Inflammatory macrophage treated with lipopolysaccharide for 4 hours (primary cell): ENCODE results near the gene LMO7.
"Not testable (repeated sequence)": the region's sequence is repeated elsewhere in the genome, so short reads cannot be mapped to it uniquely, and the experiment has no call there.

Experiments
- DNase-seq: peaks from one replicate; pipeline ENCODE4 v3.0.0-alpha.2; 2020

The LMO7 gene

GRCh38 chr13:75648446-75648845, 12.3 kb downstream of the LMO7 start:
- no peak for DNase-seq

DNA sequence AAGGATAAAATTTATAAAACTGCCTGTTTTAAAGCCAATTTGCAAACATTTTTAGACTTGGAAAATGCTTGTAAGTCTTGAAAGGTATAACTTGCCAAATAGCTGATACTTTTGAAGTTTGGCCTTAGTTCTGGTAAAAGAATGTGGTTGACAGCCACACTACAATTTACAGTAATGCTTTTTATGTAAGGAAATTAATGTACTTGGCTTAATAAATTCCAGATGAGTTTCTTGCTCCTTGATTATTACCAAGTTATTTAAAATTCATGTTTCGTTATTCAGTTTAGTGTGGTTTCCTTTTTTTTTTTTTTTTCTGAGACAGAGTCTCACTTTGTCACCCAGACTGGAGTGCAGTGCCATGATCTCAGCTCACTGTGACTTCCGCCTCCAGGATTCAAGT, 14.9 kb downstream of the LMO7 start:
- DNase-seq, result no peak

GRCh38 chr13:75652726-75653125, 16.6 kb downstream of the LMO7 start:
- DNase-seq, result no peak

DNA sequence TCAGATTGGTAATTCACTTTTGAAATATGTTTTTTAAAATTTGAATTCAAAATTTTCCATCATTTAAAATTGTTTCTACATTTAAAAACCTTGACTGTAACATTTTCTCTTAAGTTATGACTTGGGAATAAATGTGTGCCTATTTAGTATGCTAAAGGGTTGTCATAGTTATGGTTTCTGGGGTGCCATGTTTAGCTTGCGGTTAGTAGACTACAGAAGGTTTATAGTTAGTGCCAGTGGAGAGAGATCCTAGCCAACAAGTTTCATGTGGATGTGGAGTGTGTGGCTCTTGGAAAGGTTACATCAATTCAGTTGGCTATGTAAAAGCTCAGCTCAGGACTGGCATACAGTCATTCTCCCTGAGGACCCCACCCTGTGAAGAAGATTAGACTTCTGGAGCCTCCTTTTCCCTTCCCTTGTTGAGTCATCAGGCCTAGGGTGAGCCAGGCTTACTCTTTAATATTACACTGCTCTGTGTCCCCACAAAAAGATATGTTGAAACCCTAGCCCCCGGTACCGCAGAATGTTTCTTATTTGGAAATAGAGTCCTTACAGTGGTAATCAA, 20.4 kb downstream of the LMO7 start:
- no peak for DNase-seq

DNA sequence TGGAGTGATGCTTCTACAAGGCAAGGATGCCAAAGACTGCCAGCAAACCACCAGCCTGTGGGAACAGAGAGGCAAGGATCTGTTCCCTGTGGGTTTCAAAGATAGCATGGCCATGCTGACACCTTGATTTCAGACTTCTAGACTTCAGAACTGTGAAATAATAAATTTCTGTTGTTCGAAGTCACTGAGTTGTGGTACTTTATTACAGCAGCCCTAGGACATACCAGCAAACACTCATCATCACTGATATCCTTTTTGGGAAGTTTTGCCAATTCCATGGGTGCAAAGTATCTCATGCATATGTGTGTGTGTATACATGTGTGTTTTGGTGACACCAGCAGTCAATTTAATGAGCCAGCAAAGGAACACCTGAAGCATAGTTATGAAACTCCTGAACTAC, 21.0 kb downstream of the LMO7 start:
- no peak for DNase-seq

- DNase-seq, result no peak
These were observed 24.6 kb downstream of the LMO7 start for GRCh38 chr13:75660694-75661093.

GRCh38 chr13:75661443-75661842, 25.3 kb downstream of the LMO7 start:
- no peak for DNase-seq

GRCh38 chr13:75666646-75667351, 30.7 kb downstream of the LMO7 start:
- no peak for DNase-seq

DNA sequence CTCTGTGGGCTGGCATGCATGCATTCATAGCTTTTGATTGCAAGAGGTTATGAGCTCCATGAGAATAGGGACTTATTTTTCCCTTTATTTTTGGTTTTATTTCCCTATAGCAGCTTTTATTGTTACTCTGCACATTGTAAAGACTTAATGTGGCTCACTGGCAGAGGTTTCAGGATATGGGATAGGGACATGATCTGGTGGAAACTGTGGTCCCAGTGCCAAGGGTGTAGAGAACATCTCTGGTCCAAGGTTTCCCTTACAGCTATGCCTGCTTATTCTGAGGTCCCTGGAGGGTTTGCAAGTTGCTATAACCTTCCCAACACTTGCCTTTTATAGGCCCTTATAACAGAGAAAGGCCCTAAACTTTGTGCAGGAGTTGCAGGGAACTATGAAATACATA, 33.6 kb downstream of the LMO7 start:
- DNase-seq, result no peak

DNA sequence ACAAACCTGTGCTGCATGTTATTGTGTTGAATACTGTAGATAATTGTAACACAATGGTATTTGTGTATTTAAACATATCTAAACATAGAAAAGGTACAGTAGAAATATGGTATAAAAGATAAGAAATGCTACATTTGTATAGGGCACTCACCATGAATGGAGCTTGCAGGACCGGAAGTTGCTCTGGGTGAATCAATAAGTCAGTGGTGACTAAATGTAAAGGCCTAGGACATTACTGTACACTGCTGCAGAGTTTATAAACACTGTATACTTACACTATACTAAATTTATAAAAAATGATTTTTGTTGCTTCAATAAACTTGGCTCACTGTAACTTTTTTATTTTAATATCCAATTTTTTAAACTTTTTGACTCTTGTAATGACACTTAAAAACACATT, 34.4 kb downstream of the LMO7 start:
- DNase-seq, result no peak

DNA sequence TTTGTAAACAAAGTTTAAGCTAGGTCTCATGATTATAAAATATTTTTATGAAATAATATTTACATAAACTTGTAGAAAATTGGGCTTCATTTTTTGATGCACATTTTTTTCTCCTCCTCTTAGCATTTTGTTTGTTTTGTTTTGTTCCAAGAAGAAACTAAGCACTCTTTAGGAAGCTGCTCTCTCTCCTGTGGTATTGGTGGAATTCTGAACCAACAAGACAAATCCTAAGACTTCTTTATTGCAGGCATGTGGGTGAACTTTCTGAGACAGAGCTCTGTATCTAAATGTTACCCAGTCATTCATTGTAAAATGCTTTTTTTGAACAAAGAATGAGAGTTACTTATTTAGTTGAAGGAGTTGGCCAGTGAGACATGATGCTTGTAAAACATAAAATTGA, 39.3 kb downstream of the LMO7 start:
- DNase-seq, result no peak

GRCh38 chr13:75679459-75679858, 43.3 kb downstream of the LMO7 start:
- DNase-seq, result no peak

DNA sequence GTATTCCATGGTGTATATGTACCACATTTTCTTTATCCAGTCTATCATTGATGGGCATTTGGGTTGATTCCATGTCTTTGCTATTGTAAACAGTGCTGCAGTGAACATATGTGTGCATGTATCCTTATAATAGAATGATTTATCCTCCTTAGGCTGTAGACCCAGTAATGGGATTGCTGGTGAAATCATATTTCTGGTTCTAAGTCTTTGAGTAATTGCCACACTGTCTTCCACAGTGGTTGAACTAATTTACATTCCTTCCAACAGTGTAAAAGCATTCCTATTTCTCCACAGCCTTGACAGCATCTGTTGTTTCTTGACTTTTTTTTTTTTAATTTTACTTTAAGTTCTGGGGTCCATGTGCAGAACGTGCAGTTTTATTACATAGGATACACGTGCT, 44.1 kb downstream of the LMO7 start:
- DNase-seq, result not testable (repeated sequence)

GRCh38 chr13:75682326-75682725, 46.2 kb downstream of the LMO7 start:
- no peak for DNase-seq

DNA sequence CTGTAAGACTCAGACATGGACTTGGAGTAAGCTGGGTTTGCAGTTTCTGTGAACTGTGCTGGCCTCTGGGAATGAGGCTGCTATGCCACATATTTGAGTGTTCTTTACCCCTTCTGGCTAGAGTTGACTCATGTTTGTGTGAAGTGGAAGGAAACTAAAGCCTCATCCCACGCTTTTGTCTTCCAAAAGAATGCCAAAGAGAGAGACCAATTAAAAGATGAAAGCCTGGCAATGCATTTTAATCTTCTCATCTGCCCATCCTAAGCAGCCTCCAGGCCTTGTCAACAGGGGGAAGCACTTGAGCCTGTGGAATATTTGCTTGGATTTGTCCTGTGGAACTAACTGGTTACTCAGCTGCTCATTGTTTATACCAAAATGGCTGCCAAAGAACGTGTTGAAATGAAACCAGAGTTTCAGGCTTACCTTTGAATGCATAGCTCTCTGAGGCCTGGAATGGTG, 49.1 kb downstream of the LMO7 start:
- DNase-seq, result no peak

DNA sequence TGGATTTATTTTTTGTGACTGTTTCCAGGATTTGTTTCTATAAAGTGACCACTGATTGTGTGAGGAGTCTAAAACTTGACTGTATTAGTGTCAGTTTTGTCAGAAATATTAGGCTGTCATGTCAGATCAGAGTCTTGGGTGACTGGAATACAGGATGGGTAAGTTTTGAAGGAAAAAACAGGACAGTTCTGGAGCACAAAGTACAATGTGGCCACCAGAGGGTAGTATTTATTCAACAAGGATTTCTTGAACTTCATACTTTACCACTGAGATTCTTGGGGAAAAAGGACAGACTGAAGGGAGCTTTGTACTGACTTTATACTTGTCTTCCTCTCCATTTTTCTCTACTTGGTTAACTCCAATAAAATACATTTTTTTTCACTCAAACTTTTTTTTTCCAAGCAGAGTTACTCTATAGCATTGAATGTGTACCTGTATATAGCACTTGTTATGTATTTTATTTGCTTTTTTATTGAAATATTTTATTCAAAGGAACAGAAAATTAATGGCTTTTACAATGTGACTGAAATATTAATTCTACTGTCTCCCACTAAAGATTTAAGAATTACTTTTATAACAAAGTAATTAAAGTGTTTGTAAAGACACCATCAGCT, 51.1 kb downstream of the LMO7 start:
- DNase-seq, result peak; percentile 8

- no peak for DNase-seq
These were observed 53.6 kb downstream of the LMO7 start for GRCh38 chr13:75689686-75690085.

DNA sequence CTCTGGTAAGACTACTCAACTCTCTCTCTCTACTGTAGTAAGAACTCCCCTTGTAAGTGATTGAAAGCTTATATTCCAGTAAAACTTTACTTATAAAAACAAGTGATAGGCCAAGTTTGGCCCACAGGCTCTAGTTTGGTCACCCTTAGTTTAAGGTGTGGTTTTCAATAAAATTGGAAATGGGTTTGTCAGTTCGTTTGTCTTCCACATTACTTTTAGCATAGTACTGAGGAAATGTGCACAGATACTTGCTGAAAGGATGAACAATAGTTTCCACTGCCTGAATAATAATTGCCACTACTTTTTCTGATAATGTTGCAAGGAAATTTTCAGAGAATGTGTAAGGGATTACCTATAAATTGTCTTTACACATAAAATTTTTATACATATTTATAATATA, 54.5 kb downstream of the LMO7 start:
- DNase-seq, result no peak

DNA sequence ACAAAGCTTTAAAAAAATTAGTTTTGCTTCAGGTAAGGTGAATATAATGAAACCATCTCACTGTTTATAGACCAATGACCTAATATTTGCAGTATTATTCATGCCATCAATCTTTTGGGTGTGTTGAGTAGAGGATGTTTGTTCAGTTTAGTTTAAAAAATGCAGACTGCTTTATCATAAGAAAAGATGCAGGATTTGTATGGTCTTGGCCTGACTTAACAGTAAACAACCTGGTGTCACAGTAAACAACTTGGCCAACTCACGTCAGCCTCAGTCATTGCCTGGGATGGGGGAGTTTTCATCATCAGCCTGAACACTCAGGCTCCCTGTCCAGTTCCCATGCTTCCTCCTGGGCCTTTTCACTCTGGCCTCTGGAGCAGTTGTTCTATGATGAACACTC, 55.1 kb downstream of the LMO7 start:
- DNase-seq, result no peak

- DNase-seq, result no peak
These were observed 57.1 kb downstream of the LMO7 start for GRCh38 chr13:75693227-75693626.

- DNase-seq, result no peak
These were observed 58.6 kb downstream of the LMO7 start for GRCh38 chr13:75694722-75695121.

- peak; percentile 66 for DNase-seq
These were observed 59.8 kb downstream of the LMO7 start for GRCh38 chr13:75695908-75696307.

DNA sequence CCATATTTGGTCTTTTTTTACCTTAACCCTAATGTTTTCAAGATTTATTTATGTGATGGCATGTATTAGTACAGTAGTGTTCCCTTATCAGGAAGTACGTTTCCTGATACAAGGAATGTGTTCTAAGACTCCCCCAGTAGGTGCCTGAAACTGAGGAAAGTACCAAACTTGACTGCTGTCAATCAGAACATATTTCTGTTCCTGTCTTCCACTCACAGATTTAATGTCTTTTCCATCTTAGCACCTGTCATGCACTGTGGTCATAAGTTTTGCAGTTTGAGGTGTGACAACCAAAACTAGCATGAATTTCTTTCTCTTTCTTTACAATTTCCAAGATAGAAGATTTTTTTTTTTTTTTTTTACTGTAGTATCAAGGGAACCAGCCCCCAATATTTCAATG, 62.9 kb downstream of the LMO7 start:
- no peak for DNase-seq

DNA sequence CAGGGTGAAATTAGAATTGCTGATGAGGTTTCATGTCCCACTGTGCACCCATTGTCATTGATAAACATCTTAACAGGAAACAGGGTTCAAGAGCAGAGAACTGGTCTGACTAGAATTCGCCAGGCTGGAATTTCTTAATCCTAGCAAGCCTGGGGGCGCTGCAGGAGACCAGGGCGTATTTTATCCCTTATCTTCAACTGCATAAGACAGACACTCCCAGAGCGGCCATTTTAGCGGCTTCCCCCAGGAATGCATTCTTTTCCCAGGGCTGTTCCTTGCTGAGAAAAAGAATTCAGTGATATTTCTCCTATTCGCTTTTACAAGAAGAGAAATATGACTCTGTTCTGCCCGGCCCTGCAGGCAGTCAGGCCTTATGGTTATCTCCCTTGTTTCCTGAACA, 63.6 kb downstream of the LMO7 start:
- not testable (repeated sequence) for DNase-seq

DNA sequence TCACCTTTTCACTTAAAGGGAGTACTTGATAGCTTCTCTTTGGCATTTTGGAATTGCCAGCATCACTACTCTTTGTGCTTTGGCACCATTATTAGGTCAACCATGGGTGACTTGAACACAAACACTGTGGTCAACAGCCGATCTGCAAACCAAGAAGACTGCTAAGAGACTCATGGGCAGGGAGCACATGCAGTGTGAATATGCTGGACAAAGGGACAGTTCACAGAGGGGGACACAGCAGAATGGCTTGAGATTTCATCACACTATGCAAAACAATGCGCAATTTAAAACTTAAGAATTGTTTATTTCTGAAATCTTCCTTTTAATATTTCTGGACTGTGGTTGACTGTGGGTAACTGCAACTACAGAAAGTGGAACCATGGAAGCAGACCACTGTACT, 64.4 kb downstream of the LMO7 start:
- no peak for DNase-seq
